Upper lobe of right lung (tissue), 1 donor: ENCODE measurements around the gene CCNA1. TPM values are rescaled to one million over a fixed set of nuclear protein-coding genes. Genes with fewer than 3 reads are reported as not detected.

ENCODE experiments used
- ATAC-seq: fragments of 200-7000 bp; cut with Tn5 transposase; one replicate; pipeline ENCODE4 v1.9.1; 2020; ENCODE audit warnings: mild to moderate bottlenecking, moderate library complexity
- DNase-seq: peaks from one replicate; pipeline ENCODE4 v3.0.0-alpha.2; 2020
- H3K27ac ChIP-seq: fragments of 200-600 bp; one replicate; pipeline ENCODE4 v1.8.0; 2022
- H3K27me3 ChIP-seq: fragments of 200-600 bp; one replicate; pipeline ENCODE4 v1.8.0; 2022; ENCODE audit warnings: mild to moderate bottlenecking
- H3K36me3 ChIP-seq: fragments of 200-600 bp; one replicate; pipeline ENCODE4 v1.8.0; 2022
- H3K4me1 ChIP-seq: fragments of 200-600 bp; one replicate; pipeline ENCODE4 v1.8.0; 2022
- H3K4me3 ChIP-seq: fragments of 200-600 bp; one replicate; pipeline ENCODE4 v1.8.0; 2022; ENCODE audit warnings: mild to moderate bottlenecking
- H3K9me3 ChIP-seq: fragments of 200-600 bp; one replicate; pipeline ENCODE4 v1.8.0; 2022
- CTCF ChIP-seq: fragments of 200-600 bp; IDR thresholded peaks from one replicate; pipeline ENCODE4 v1.8.0; 2022; ENCODE audit warnings: antibody characterized with exemption
- intact Hi-C: fragments of 100-400 bp; cut with DNase I; formaldehyde crosslinking; loops from one replicate; pipeline ENCODE4 v1.11.0; 2022
- total RNA-seq: library from RNA; stranded (reverse); fragmentation: NEBNext Ultra II Directional; extraction: Animal tissue kit (Norgen Biotek cat#: 25700); gene quantifications from one replicate; pipeline ENCODE4 v1.2.1, GENCODE V29; 2021
- donor health status: DM: no; HTN: yes; CAD: no; lungs with severe emphysema.

Gene CCNA1
- total RNA-seq, 1 donor from 2014 or later: 0.46 TPM

- no peak for TF ChIP-seq CTCF
- no peaks in the 10 kb centered on the region for H3K36me3 ChIP-seq
- no peak for ATAC-seq
- DNase-seq: no peak
- no peaks in the 10 kb centered on the region for H3K9me3 ChIP-seq
- H3K27ac ChIP-seq: no peak overlapping the region
- no peak overlapping the region for H3K4me3 ChIP-seq
- H3K4me1 ChIP-seq: no peaks in the 10 kb centered on the region
- intact Hi-C loops: no loop called here
- no peaks in the 10 kb centered on the region for H3K27me3 ChIP-seq
Measured at GRCh38 chr13:36476661-36477060, 44.4 kb downstream of the CCNA1 start.

DNA sequence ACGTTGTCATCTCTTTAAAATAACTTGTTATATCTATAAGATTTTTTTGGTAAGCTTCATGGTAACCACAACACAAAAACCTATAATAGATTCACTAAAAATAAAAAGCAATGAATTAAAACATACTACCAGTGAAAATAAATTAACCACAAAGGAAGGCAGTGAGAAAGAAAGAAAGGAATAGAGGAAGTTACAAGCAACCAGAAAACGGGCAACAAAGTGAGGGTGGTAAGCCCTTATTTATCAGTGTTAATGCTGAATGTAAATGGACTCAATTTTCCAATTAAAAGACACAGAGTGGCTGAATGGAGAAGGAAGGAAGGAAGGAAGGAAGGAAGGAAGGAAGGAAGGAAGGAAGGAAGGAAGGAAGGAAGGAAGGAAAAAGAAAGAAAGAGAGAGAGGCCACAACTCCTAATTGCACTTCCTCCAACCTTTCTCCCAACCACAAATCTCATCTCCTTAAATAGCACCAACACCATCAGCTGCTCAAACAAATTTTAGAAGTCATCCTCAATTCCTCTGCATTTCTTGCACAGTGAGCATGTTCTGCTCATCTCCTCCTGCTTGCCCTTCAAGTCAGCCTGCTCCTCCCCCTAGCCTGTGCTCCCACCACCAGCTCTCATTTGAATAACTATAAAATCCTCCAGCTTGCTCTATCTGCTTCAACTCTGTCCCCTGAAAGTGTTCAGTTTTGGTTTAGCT lies 48.6 kb downstream of the CCNA1 start:
- H3K4me3 ChIP-seq: no peak overlapping the region
- no peak for TF ChIP-seq CTCF
- no peaks in the 10 kb centered on the region for H3K36me3 ChIP-seq
- no peaks in the 10 kb centered on the region for H3K4me1 ChIP-seq
- no peaks in the 10 kb centered on the region for H3K27me3 ChIP-seq
- DNase-seq: no peak
- ATAC-seq: no peak
- H3K27ac ChIP-seq: no peak overlapping the region
- H3K9me3 ChIP-seq: no peaks in the 10 kb centered on the region
- intact Hi-C loops: no loop called here

DNA sequence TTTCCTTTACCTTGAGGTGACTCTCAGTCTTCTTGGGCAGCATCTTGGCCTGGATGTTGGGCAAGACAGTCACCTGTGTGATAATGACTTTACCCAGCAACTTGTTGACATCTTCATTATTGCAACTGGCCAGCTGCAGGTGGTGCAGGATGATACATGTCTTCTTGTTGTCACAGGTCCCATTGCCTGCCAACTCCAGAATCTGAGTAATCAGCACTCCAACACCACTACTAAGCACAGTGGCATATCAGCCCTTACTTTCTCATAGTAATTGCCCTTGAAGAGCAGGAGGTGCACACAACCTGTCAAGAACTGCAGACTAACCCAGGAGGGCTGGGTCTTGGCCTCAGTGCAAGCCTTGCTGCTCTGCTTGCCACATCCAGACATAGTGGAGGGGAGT lies 57.8 kb downstream of the CCNA1 start:
- intact Hi-C loops: no loop called here
- Histone ChIP-seq H3K36me3 (no peaks in the 10 kb centered on the region), H3K27ac (no peak overlapping the region), H3K9me3 (no peaks in the 10 kb centered on the region), H3K4me3 (no peak overlapping the region), H3K4me1 (no peaks in the 10 kb centered on the region), H3K27me3 (no peaks in the 10 kb centered on the region)
- ATAC-seq (no peak), DNase-seq (no peak)
- TF ChIP-seq CTCF: no peak

Other genes with a start within 250 kb of the CCNA1 start
- not detected for gene SOHLH2, start 217.9 kb upstream of the CCNA1 start, total RNA-seq
- 0.55 TPM for gene CCDC169, start 134.7 kb upstream of the CCNA1 start, total RNA-seq
- gene SPART, start 86.1 kb upstream of the CCNA1 start, total RNA-seq: 86.8 TPM
- gene SERTM1, start 241.5 kb downstream of the CCNA1 start, total RNA-seq: 5.9 TPM